HUES64 (cell line): ENCODE data around the gene HEATR9.

ENCODE experiments used
- H3K27ac ChIP-seq: 2 replicates; pipeline ENCODE4 v1.7.0; 2013; ENCODE audit warnings: low read depth, low read length, inconsistent platforms
- H3K27me3 ChIP-seq: 2 replicates; pipeline ENCODE4 v1.6.1; 2013; ENCODE audit warnings: mild to moderate bottlenecking, low read length; ENCODE audit not compliant: insufficient read depth
- H3K36me3 ChIP-seq: 2 replicates; pipeline ENCODE4 v1.6.1; 2013; ENCODE audit warnings: mild to moderate bottlenecking, low read length; ENCODE audit not compliant: insufficient read depth
- H3K4me1 ChIP-seq: 2 replicates; pipeline ENCODE4 v1.6.1; 2013; ENCODE audit warnings: mild to moderate bottlenecking, low read length, moderate library complexity; ENCODE audit not compliant: insufficient read depth
- H3K4me3 ChIP-seq: 2 replicates; pipeline ENCODE4 v1.5.1; 2013; ENCODE audit warnings: mild to moderate bottlenecking, low read length, moderate library complexity
- H3K9ac ChIP-seq: 2 replicates; pipeline ENCODE4 v1.6.1; 2013; ENCODE audit warnings: mild to moderate bottlenecking, low read depth, low read length
- H3K9me3 ChIP-seq: 2 replicates; pipeline ENCODE4 v1.6.1; 2013; ENCODE audit warnings: low read depth, low read length; ENCODE audit not compliant: insufficient read depth
- WGBS: fragments of 150-250, 120-280 bp; methylation state at CpG from one replicate; pipeline ENCODE4 v1.1.7; 2013; ENCODE audit warnings: missing lambda C conversion rate; 5-methylcytosine and 5-hydroxymethylcytosine counted together

Gene HEATR9

GRCh38 chr17:35819455-35819854 is 49.2 kb downstream of the HEATR9 start:
- H3K4me1 ChIP-seq, result no peaks in the 10 kb centered on the region
- no peak overlapping the region for H3K9ac ChIP-seq
- H3K27ac ChIP-seq, result no peak overlapping the region
- H3K9me3 ChIP-seq, result no peaks in the 10 kb centered on the region
- WGBS, result 92% methylated on average over 1 of the region's 1 CpG
- no peak overlapping the region for H3K4me3 ChIP-seq
- H3K27me3 ChIP-seq, result no peaks in the 10 kb centered on the region
- H3K36me3 ChIP-seq, result peaks cover 98% of the 10 kb centered on the region

DNA sequence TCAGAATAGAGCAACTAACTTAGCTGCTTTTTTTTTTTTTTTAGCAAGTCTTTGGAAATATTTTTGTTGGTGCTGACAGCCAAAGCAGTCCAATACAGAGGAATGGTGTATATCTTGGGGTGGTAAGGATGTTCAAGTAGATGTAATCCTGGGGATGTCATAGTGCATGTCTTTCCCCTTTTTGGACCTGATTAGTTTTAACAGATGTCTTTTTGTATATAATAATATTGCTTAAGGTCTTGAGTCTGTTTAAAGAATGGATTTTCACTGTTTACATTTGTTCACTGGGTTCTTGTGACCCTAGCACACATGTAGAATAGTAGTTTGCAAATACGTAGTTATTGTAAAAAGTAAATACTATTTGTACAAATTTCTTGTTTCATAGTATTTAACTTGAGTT is 51.5 kb downstream of the HEATR9 start:
- no peaks in the 10 kb centered on the region for H3K9me3 ChIP-seq
- no peaks in the 10 kb centered on the region for H3K27me3 ChIP-seq
- no peak overlapping the region for H3K27ac ChIP-seq
- no peak overlapping the region for H3K9ac ChIP-seq
- H3K36me3 ChIP-seq, result peaks cover 78% of the 10 kb centered on the region
- no CpG with 5 or more reads among the region's 1 CpG for WGBS
- no peak overlapping the region for H3K4me3 ChIP-seq
- no peaks in the 10 kb centered on the region for H3K4me1 ChIP-seq

GRCh38 chr17:35816723-35817122 is 52.0 kb downstream of the HEATR9 start:
- Histone ChIP-seq H3K27me3 (no peaks in the 10 kb centered on the region), H3K27ac (no peak overlapping the region), H3K9me3 (no peaks in the 10 kb centered on the region), H3K9ac (no peak overlapping the region), H3K4me1 (no peaks in the 10 kb centered on the region; the same call in 1 of the 2 replicates), H3K36me3 (peaks cover 78% of the 10 kb centered on the region), H3K4me3 (no peak overlapping the region)
- 91% methylated on average over 5 of the region's 5 CpGs for WGBS

GRCh38 chr17:35812456-35812855 is 56.2 kb downstream of the HEATR9 start:
- H3K27me3 ChIP-seq, result no peaks in the 10 kb centered on the region
- no peak overlapping the region for H3K9ac ChIP-seq
- peaks cover 45% of the 10 kb centered on the region for H3K36me3 ChIP-seq
- peaks cover 20% of the 10 kb centered on the region for H3K4me1 ChIP-seq
- 91% methylated on average over 5 of the region's 5 CpGs for WGBS
- H3K27ac ChIP-seq, result no peak overlapping the region
- H3K4me3 ChIP-seq, result no peak overlapping the region
- no peaks in the 10 kb centered on the region for H3K9me3 ChIP-seq

GRCh38 chr17:35811759-35812158 is 56.9 kb downstream of the HEATR9 start:
- no peak overlapping the region for H3K9ac ChIP-seq
- no peaks in the 10 kb centered on the region for H3K27me3 ChIP-seq
- H3K36me3 ChIP-seq, result peaks cover 38% of the 10 kb centered on the region
- no peak overlapping the region for H3K4me3 ChIP-seq
- no peaks in the 10 kb centered on the region for H3K9me3 ChIP-seq
- H3K27ac ChIP-seq, result no peak overlapping the region
- peaks cover 20% of the 10 kb centered on the region for H3K4me1 ChIP-seq
- WGBS, result 94% methylated on average over 6 of the region's 6 CpGs

GRCh38 chr17:35809855-35810461 is 58.7 kb downstream of the HEATR9 start:
- peak overlapping the region; percentile 93 for H3K27ac ChIP-seq
- peaks cover 20% of the 10 kb centered on the region for H3K36me3 ChIP-seq
- under 1% methylated on average over 20 of the region's 24 CpGs for WGBS
- H3K4me3 ChIP-seq, result peak overlapping the region; percentile 92
- H3K4me1 ChIP-seq, result peaks cover 20% of the 10 kb centered on the region
- H3K9me3 ChIP-seq, result no peaks in the 10 kb centered on the region
- no peaks in the 10 kb centered on the region for H3K27me3 ChIP-seq
- peak overlapping the region; percentile 95 for H3K9ac ChIP-seq

GRCh38 chr17:35808962-35809854 is 59.5 kb downstream of the HEATR9 start, which contains the start of gene TAF15:
Gene TAF15 (plus strand): TSS chr17:35809484. CDS start chr17:35809570, 86 bp downstream.
- peaks cover 20% of the 10 kb centered on the region for H3K4me1 ChIP-seq
- peak within 1 kb of the TSS; percentile 92 for H3K4me3 ChIP-seq
- no peaks in the 10 kb centered on the region for H3K27me3 ChIP-seq
- H3K36me3 ChIP-seq, result peaks cover 16% of the 10 kb centered on the region
- peak within 1 kb of the TSS; percentile 95 for H3K9ac ChIP-seq
- no peaks in the 10 kb centered on the region for H3K9me3 ChIP-seq
- under 1% methylated on average over 67 of the region's 71 CpGs for WGBS
- H3K27ac ChIP-seq, result peak within 1 kb of the TSS; percentile 93

GRCh38 chr17:35808240-35808961 is 60.3 kb downstream of the HEATR9 start:
- no peaks in the 10 kb centered on the region for H3K27me3 ChIP-seq
- H3K27ac ChIP-seq, result peak overlapping the region; percentile 93; the same call in 1 of the 2 replicates
- H3K36me3 ChIP-seq, result peaks cover 16% of the 10 kb centered on the region
- peak overlapping the region; percentile 92 for H3K4me3 ChIP-seq
- no peaks in the 10 kb centered on the region for H3K9me3 ChIP-seq
- whole genome bisulfite sequencing, result 39% methylated on average over 19 of the region's 19 CpGs
- H3K9ac ChIP-seq, result peak overlapping the region; percentile 95
- peaks cover 20% of the 10 kb centered on the region for H3K4me1 ChIP-seq

DNA sequence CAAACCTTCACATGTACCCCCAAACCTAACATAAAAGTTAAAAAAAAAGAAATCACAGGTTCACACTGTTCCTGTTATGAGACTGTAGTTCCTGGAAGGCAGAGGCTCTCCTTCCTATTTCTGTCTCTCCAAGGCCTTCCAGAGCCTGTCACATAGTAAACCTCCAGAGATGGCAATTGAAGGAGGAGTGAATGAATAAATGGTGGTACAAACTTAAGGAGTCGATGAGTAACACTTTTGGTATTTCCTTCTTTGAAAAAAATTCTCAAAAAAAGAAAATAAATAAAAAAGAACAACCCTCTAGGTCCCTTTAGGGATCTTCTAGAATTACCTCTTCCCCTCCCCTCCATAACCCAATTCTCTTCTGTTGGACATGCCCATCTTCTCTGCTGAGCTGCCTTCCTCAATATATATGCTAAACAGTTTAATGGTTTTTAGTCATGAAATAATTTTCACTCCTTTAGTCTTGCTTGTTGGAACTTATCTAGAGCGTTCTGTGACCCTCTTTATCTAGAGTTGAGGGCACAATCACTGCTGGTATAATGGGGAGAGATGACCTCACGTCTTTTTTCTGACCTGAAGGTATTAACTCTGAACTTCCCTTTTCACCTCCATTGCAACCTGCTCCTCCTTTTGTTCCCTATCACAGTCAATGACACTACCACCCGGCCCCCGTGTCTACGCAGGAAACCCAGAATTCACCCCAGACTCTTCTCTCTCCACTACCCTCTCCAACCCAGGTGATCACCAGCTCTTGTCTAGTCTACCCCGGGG is 61.1 kb downstream of the HEATR9 start:
- Histone ChIP-seq H3K9me3 (no peaks in the 10 kb centered on the region), H3K36me3 (peaks cover 16% of the 10 kb centered on the region), H3K4me3 (no peak overlapping the region), H3K27ac (no peak overlapping the region), H3K9ac (no peak overlapping the region), H3K27me3 (no peaks in the 10 kb centered on the region), H3K4me1 (peaks cover 20% of the 10 kb centered on the region)
- 89% methylated on average over 7 of the region's 7 CpGs for WGBS
